LoVo (cell line): ENCODE results near the gene PARVA.

Experiments used
- DNase-seq: peaks from one replicate; pipeline ENCODE4 v3.0.0-alpha.2; 2016; ENCODE audit warnings: low spot score

Gene PARVA

DNA sequence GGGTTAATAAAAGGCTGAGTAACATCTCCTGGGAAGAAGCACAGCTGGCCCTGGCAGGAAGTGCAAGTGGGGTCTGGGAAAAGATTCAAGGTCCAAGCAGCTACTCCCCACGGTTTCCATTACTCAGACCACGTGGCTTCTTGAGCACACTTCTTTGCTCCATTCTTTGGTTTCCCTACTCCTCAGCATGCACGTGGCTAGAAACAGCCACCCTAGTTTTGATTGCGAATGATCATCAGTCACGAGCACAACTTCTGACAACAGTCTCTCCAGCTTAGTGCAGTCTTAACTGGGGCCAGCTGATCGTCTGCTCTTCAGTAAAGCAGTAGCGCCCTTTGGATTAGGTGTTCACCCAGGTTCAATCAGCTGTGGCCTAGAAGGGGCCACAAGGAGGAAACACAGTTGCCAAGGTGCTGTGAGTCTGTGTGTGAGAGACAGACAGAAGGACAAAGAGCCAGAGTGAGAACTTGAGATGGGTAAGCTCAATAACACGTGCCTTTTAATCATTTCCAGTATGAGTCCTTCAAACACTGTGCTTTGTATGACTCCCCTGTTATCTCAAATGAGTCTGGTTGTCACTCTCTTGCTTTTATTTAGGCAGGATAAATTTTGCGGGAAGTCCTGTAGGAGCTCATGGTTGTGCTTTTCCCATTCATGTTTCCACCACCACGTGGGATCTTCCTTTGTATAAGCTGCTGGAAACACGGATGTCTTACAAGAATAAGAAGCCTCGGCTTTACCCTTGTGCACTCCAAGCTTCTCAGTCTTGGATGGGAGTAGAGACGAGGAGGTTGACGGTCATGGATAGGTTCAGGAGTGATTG is 901 bp upstream of the PARVA start:
- no peak for DNase-seq

DNA sequence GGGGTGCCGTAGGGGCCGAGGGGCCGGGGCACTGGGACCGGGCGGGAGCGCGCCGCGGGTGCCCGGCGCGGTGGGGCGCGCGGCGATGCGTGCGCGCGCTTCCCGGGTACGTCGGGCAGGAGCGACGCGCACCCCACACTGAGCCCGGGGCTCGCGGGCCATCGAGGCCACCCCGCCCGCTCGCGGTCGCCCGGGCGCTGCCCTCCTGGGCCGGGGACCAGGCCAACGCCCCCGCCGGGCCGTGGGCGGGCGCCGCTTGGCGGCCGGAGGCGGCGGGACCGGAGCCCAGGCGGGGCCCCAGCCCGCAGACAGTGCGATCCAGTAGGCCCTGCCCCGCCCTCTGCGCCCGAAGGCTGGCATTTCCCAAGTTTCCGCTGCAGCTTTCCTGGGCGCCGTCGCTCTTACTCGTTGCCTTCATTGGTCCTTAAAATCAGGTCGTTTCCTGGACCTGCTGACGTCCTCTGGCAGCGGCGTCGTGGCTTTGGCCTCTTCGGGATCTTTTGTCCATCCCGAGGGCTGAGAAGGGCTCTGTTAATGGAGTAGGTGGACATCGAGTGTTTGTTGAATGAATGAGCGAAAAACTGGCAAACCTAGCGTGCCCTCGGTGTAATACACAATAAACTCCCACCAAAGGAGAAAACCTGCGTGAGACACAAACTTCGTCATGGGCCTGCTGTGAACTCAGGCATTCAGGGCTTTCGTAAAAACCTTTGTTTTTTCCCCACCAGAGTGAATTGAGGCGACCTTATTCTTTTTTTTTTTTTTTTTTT is 638 bp downstream of the PARVA start:
- peak; percentile 86 for DNase-seq

DNA sequence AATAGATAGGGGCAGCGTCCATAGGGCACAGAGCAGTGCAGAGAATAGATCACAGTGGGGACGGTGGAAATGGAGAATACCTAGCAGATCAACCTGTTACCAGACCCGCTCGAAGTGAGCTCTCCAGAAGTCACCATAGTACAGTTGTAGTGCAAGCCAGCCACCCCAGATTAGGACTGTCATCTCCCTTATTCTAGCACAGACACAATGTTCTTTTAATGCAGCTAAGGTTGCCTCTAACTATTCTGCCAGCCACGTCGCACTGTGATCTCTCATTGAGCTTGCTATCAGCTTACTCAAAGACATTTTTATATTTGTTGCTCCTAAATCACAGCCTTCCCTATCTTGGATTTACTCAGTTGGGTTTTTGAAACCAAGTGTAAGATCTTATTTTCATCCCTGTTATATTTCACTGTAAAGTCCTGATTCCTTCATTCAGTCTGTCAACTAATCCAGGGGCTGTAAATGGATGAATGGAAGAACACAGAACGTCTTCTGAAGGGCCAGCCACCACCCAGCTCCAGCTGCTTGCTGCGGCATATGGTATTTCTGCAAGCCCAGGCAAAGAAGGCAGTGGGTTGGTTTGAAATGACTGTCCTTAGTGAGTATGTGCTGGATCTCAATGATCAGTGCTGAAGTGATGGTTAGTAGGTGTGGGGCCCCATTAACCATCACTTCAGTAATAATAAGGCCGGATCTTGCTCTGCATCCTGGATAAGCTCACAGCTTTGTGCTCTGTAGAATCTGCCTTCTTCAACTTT is 3.4 kb downstream of the PARVA start:
- DNase-seq, result no peak

- DNase-seq, result no peak
Measured at GRCh38 chr11:12381875-12382274, 4.5 kb downstream of the PARVA start.

- DNase-seq, result no peak
Measured at GRCh38 chr11:12382451-12382850, 5.1 kb downstream of the PARVA start.

- DNase-seq, result no peak
Measured at GRCh38 chr11:12386309-12386708, 8.9 kb downstream of the PARVA start.

DNA sequence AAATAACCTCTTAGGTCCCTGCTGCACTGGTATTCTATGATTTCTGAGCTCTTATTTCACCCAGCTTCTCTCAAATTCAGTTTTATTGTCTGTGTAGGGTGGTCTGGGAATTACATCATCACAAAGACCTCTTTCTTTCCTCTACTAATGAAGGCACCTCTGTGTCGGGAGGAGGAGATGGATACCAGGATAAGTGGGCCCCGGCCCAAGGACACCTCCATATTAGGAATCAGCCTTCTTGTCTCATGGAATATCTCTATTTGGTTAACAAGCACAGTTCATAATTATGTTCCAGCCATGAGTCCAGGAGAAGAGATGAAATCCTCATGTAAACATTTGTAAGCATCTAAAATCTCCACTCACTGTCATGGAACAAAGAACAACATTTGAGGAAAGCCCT is 9.4 kb downstream of the PARVA start:
- no peak for DNase-seq

GRCh38 chr11:12388173-12388572 is 10.8 kb downstream of the PARVA start:
- no peak for DNase-seq

GRCh38 chr11:12388939-12389670 is 11.7 kb downstream of the PARVA start:
- no peak for DNase-seq

DNA sequence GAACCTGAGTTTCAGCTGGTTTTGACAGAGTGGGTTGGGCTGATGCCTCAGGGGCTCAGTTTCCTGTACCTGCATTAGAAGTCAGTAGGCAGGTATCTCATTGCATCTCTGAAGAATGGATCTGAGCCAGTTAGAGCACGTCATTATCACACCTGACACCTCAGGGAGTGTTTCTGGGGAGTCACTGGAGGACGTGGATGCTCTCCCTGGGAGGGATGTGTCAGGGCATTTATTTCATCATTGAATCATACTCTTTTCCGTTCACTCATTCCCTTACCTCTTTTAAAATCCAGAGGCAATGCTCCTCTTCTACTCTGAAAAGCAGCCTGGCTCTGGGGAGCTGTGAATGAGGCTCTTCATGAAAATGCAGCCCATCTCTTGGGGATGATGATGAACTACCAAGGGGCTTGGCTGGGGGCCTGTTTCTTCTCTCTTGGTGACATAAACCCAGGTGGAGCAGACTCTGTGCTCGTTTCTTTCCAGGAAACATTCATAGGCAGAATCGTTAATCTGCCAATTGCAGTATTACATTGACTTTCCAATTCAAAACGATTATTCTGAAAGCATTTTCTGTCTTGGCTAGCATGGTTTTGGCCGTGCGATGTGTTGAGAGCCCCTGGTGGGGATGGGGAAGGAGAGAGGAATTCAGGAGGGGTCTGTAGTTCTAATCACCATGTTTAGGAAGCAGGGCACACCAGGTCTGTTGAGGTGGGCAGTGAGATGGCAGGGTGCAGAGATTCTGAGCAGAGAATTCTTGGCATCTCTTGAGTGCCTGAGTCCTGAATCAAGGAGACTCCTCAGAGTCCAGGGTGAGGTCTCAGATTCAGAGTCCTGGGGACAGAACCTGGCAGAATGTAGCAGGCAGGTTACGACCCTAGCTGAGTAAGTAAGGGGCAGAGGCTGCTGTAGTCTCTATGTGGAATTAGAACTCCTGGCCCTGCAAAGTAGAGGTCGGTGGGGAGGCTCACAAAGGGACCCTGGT is 12.6 kb downstream of the PARVA start:
- no peak for DNase-seq

DNA sequence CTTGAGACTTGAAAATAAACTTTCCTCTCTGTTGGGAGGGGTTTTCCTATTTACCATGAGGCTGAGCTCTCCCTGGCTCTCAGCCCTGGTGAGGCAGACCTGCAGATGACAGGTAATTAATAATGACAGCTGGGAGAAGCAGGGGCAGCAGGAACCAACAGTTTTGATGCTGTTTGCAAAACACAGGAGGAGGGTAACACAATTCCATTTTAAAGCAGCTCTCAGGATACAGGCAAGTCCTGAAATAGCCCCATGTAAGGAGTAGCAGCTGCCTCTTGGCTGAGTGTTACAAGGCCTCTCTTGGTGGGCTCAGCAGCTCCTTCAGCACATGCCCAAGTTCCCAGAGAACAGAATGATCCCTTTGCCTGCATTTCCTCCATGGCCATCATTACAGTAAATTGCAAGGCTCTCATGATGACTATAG is 13.3 kb downstream of the PARVA start:
- DNase-seq, result no peak

DNA sequence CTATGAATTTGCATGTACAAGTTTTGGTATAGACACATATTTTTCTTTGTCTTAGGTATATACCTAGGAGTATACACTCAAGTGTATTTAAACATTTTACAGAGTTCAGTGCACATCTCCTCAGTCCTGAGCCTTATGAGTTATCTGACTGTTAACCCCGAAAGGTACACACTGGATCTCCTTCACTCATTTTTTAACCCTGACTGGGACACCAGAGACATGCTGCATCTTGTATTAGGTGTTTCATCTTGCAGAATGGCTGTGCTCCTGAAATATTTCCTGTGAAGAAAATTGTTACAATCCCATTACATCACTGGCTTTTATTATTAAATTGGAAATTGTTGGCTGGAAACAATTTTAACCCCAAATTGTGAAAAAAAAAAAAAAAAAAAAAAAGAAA is 15.3 kb downstream of the PARVA start:
- no peak for DNase-seq

- no peak for DNase-seq
Measured at GRCh38 chr11:12393691-12394090, 16.3 kb downstream of the PARVA start.

DNA sequence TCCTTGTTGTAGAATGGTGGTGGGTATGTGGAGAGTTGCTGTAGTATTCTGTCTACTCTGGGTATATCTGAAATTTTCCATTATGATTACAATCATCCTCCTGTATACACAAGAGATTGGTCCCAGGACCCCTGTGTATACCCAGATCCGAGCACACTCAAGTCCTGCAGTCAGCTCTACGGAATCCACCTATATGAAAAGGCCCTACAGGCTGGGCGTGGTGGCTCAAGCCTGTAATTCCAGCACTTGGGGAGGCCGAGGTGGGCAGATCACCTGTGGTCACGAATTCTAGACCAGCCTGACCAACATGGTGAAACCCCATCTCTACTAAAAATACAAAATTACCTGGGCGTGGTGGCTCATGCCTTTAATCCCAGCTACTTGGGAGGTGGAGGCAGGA is 17.2 kb downstream of the PARVA start:
- DNase-seq, result no peak

- no peak for DNase-seq
Measured at GRCh38 chr11:12395333-12395732, 18.0 kb downstream of the PARVA start.

DNA sequence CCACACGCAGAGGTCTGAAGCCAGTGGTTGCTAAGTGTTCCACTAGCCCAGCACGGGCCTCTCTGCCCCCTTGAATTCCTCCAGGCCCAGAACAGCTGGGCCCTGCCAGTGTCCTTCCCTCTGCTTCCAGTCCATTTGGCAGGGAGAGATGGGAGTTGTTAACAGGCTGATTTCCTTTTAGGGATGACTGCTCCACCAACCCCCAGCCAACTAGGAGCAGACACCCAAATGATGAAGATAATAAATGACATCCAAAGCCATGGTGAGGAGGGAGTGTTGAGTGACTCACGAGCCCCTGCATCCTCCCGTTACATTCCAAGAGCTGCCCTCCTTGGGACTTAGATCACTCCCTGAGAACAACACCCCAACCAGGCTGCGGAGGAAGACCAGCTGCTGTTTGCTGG is 20.6 kb downstream of the PARVA start:
- DNase-seq, result no peak

- DNase-seq, result no peak
Measured at GRCh38 chr11:12399355-12399754, 22.0 kb downstream of the PARVA start.

GRCh38 chr11:12402025-12402424 is 24.7 kb downstream of the PARVA start:
- no peak for DNase-seq

DNA sequence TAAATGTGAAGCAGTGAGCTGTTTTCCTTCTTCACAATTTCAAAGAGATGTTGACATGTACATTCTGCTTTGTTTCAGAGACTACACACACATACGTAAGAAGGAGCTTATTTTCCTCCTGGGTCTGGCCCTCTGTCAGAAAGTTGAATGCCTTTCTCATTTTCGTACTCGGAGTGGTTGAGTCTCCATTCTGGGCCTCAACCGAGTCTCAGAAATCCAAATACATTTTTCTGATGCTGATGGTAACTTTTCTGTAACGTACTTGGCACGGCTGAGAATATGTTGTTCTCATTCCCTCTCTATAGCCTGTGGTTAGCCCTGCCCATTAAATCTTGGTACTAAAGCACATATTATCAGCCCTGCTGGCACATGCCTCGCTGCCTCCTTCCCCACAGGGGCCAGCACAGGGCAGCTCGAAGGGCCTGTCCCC is 25.3 kb downstream of the PARVA start:
- DNase-seq, result no peak

- no peak for DNase-seq
Measured at GRCh38 chr11:12403122-12403996, 26.0 kb downstream of the PARVA start.
